ENCODE measurements around the gene ADAMTS16.
"Not testable (repeated sequence)": the region's sequence is repeated elsewhere in the genome, so short reads cannot be mapped to it uniquely, and the experiment has no call there.

Gene ADAMTS16, protein sequence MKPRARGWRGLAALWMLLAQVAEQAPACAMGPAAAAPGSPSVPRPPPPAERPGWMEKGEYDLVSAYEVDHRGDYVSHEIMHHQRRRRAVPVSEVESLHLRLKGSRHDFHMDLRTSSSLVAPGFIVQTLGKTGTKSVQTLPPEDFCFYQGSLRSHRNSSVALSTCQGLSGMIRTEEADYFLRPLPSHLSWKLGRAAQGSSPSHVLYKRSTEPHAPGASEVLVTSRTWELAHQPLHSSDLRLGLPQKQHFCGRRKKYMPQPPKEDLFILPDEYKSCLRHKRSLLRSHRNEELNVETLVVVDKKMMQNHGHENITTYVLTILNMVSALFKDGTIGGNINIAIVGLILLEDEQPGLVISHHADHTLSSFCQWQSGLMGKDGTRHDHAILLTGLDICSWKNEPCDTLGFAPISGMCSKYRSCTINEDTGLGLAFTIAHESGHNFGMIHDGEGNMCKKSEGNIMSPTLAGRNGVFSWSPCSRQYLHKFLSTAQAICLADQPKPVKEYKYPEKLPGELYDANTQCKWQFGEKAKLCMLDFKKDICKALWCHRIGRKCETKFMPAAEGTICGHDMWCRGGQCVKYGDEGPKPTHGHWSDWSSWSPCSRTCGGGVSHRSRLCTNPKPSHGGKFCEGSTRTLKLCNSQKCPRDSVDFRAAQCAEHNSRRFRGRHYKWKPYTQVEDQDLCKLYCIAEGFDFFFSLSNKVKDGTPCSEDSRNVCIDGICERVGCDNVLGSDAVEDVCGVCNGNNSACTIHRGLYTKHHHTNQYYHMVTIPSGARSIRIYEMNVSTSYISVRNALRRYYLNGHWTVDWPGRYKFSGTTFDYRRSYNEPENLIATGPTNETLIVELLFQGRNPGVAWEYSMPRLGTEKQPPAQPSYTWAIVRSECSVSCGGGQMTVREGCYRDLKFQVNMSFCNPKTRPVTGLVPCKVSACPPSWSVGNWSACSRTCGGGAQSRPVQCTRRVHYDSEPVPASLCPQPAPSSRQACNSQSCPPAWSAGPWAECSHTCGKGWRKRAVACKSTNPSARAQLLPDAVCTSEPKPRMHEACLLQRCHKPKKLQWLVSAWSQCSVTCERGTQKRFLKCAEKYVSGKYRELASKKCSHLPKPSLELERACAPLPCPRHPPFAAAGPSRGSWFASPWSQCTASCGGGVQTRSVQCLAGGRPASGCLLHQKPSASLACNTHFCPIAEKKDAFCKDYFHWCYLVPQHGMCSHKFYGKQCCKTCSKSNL
- total RNA-seq: 0 to 0.06 reads per million in 2 experiments

DNA sequence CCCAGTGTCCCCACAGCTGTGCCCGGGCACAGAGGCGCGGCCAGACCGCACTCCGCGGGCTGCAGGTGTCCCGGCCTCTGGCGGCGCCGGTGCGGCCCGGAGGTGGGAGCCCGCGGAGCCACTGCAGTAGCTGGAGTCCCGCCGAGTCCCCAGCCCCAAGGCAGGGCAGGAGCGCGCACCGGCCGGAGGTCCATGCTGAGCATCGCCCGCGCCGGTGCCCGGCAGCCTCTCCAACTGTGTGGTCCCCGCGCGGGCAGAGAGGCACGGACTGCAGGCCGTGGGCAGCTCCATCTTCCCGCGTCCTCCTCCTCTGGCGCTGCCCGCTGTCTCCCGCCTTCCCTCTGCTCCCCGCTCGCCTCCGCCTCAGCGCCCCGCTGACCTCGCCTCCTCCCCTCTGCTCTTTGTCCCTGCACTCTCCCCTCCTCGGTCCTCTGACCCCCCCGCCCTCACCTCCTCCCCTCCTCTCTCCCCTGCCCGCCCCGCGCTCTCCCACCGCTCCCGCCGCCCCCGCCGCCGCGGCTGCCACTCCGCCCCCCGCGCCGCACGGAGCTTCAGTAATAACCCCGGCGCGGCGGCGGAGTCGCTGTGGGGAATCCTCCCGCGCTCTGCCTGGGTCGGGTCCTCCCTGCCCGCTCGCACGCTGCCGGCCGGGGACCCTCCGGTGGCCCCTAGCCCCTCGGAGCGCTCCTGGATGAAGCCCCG is at the start of gene ADAMTS16:
Gene ADAMTS16, plus strand, starts transcription at position 554 of the 702 bp plus-strand sequence. Its CDS starts 138 bp downstream, at position 692.
- no peak for DNase-seq (ENCODE audit: low read depth)

DNA sequence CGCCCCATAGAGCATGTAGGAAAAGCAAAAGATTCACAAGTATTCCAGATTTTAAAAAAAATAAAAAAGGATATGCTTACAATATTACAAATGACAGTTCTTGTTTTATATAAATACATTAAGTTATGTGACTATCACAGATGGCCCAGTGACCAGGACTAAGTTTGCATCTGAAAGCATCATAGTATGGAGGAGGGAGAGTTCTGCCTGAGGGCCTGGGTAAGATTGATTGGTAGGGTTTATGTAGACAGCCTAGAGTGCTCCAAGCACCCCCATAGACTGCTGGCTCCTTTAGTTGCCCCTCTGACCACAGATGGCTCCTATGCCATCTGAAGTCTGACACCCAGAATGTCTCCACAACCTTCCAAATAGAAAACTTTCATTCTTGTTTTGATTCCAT is 48.0 kb upstream of the ADAMTS16 start:
- no peak for DNase-seq (ENCODE audit: low read depth)

DNA sequence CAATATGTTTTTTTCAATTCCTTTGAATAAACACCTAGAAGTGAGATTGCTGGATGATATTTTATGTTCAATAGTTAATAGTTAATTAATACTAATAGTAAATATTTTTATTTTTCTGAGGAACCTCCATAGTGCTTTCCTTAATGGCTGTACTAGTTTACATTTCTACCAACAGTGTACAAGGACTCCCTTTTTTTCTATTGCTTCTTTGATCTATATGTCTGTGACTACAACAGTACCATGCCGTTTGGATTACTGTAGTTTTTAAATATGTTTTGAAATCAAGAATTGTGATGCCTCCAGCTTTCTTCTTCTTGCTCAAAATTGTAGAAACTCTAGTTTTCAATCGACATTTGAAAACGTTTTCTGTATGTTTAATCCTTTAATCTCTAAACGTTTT is 39.5 kb upstream of the ADAMTS16 start:
- no peak for DNase-seq (ENCODE audit: low read depth)

- DNase-seq (ENCODE audit: low read depth): no peak
Measured at GRCh38 chr5:5101676-5102075, 38.5 kb upstream of the ADAMTS16 start.

DNA sequence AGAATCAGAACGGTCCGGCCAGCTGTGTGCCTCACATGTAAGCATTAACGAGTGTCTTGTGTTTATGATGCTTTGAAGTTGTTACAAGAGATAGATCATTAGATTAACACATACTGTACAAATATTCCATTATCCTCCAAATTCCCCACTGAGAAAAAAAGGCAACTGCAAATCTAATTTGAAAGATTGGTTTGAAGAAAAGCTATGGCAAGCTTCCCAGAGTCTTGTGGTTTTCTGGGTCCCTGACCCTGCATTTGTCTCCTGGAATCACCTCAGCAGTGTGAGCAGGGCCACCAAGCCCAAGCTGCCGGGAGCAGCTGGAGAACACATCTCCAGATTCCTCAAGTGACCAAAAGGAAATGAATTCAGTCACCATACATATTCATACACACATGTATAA is 36.9 kb upstream of the ADAMTS16 start:
- no peak for DNase-seq (ENCODE audit: low read depth)

DNA sequence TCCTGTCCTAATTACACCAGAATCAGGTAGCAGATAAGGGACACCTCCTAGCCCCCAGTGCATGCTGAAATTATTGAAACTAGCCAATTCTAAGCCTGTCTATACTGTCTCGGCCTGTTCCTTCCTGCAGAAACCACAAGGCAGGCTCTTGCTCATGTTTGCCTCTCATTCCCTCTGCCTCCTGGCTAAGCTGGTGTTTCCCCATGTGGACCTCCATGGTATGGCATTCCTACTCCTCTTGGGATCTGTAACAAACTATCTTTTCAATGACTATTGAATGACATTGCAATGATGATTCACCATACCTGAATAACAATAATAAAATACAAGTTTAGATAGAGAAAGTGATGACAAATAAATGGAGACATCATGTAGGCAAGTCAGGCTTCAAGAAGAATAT is 35.6 kb upstream of the ADAMTS16 start:
- no peak for DNase-seq (ENCODE audit: low read depth)

DNA sequence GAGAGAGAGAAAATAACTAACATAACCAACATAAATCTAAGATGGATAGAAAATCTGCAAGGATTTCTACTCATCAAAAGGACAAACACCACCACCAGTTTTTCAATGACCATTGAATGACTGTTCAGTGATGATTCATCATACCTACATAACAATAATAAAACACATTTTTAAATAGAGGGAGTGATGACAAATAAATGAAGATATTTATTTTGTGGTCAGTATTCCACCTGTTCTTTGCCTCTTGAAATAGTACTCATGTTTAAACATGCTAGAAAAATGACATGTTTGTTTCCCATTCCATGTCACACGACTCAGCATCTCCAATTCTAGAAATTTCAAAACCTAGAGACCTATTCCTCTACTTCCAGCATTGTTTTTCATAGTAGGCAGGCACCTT is 34.6 kb upstream of the ADAMTS16 start:
- no peak for DNase-seq (ENCODE audit: low read depth)

DNA sequence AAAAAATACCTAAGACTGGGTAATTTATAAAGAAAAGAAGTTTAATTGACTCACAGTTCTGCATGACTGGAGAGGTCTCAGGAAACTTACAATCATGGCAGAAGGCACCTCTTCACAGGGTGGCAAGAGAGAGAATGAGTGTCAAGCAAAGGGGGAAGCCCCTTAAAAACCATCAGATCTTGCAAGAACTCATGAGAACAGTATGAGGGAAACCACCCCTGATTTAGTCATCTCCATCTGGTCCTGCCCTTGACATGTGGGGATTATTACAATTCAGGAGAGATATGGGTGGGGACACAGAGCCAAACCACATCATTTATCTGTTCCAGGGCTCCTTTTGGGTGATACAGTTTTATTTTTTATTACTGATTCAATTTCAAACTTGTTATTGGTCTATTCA is 23.2 kb upstream of the ADAMTS16 start:
- no peak for DNase-seq (ENCODE audit: low read depth)

- no peak for DNase-seq (ENCODE audit: low read depth)
Measured at GRCh38 chr5:5122776-5123175, 17.4 kb upstream of the ADAMTS16 start.

DNA sequence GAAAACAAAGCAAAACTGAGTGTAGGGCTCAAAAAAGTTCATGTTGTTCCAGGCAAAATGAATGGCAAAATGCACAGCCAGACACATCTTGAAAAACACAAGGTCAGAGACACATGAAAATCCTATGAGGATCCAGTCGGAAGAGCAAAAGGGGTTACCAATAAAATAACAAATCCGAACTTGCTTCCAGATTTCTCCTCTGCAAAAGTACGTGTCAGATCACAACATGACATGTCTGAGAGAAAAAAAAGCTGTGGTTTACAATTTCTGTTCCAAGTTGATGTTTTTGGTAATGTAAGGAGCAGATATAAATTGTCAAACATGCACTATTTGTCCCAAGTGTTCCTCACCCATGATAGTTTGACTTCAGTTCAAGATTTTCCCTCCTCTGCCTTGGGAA is 15.9 kb upstream of the ADAMTS16 start:
- no peak for DNase-seq (ENCODE audit: low read depth)

- DNase-seq (ENCODE audit: low read depth): no peak
Measured at GRCh38 chr5:5126444-5126843, 13.7 kb upstream of the ADAMTS16 start.

DNA sequence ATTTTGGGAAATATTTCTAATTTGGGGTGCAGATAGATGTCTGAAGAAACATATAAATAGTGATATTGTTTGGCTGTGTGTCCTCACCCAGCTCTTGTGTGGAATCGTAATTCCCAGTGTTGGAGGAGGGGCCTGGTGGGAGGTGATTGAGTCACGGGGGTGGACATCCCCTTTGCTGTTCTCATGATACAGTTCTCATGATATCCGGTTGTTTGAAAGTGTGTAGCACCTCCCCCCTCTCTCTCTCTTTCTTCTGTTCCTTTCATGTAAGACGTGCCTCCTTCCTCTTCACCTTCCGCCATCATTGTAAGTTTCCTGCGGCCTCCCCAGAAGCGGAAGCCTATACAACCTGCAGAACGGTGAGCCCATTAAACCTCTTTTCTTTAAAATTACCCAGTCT is 11.4 kb upstream of the ADAMTS16 start:
- no peak for DNase-seq (ENCODE audit: low read depth)

GRCh38 chr5:5132234-5132633 is 7.9 kb upstream of the ADAMTS16 start:
- no peak for DNase-seq (ENCODE audit: low read depth)

DNA sequence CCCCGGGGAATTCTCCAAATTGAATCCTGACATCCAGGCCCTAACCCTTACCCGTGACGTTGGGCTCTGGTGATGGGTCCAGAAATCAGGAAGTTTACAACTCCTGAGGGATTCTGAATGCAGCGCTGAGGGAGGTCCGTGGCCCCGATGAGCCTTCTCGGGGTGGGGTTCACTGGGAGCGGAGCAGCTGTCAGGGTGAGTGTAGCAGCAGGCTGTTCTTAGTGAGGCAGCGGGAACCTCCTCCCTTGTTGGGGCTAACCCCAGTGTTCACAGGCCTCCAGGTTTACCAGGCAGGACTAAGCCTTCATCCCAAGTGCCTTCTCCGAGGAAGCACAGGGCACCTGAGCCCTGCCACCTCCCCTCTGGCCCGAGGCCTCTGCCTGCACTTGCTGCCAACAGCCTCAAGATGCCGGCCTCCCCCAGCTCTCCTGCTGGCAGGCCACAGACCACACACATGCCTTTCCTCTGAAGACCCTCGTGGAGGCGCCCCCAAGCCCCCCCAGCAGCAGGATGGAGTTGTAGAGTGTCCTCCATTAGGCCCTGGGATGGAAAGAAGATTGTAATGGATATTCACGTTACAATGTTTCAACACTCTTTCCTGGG is 7.3 kb upstream of the ADAMTS16 start:
- DNase-seq (ENCODE audit: low read depth): no peak

GRCh38 chr5:5134107-5134506 is 6.0 kb upstream of the ADAMTS16 start:
- DNase-seq (ENCODE audit: low read depth): no peak

- no peak for DNase-seq (ENCODE audit: low read depth)
Measured at GRCh38 chr5:5135957-5136676, 4.0 kb upstream of the ADAMTS16 start.

DNA sequence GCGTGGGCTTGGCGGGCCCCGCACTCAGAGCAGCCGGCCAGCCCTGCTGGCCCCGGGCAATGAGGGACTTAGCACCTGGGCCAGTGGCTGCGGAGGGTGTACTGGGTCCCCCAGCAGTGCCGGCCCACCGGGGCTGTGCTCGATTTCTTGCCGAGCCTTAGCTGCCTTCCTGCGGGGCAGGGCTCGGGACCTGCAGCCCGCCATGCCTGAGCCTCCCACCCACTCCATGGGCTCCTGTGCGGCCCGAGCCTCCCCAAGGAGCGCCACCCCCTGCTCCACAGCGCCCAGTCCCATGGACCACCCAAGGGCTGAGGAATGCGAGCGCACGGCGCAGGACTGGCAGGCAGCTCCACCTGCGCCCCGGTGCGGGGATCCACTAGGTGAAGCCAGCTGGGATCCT is 2.3 kb upstream of the ADAMTS16 start:
- DNase-seq (ENCODE audit: low read depth): not testable (repeated sequence)

GRCh38 chr5:5139336-5139776 is 774 bp upstream of the ADAMTS16 start:
- no peak for DNase-seq (ENCODE audit: low read depth)

GRCh38 chr5:5140479-5141338 is 579 bp downstream of the ADAMTS16 start:
- DNase-seq (ENCODE audit: low read depth): no peak

DNA sequence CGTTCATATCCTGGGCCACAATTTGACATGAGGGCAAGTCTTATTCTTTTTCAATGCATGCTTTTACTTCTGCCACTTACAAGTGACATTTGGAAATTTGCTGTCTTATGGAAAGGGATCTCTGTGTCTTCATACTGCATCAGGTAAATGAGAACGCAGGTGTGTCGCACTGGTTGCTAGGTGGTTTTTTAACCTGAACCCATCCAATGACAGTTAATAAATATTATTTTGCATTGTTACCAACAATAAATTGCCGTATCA is 1.1 kb downstream of the ADAMTS16 start:
- DNase-seq (ENCODE audit: low read depth): no peak

All from T follicular helper cell (primary cell).